Erythroblast (primary cell): ENCODE data around the gene FNDC8.

Experiments used
- GATA1 ChIP-seq: IDR thresholded peaks from 2 replicates; pipeline ENCODE4 v1.6.1; 2011; ENCODE audit warnings: low read depth, mild to moderate bottlenecking, control low read depth, low read length, moderate library complexity
- POLR2A ChIP-seq: IDR thresholded peaks from 2 replicates; pipeline ENCODE4 v1.6.1; 2011; ENCODE audit warnings: mild to moderate bottlenecking, low read length

DNA sequence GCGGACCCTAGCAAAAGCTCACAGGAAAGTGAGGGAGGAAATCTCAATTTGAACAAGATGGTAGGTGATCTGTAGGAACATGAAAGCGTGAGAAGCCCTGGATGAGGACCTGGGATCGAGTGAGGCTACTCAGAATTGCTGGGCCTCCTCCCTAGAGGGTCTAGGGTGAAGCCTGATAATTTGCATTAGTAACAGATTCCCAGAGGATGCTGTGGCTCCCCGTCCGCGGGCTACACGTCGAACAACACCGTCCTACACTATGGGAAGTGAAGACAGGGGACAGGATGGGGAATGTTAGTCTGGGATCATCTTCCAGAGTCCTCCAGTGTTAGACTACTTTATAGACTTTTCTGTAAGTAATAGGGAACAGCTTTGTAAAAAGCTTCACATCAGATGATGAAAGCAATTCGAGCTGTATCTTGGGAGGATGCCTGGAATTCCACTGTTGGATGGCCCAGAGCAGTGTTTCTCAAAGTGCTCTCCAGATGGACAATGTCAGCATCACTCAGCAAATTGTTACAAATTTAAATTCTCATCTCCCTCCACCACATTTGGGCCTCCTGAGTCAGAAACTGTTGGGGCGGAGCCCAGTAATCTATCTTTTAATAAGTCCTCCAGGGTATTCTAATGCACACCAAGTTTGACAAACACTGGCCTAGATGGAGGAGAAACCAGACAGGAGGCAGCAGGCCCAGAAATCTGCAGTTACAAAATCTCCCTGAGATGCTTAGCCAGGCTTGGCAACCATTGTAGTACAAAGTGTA is 6.5 kb downstream of the FNDC8 start:
- TF ChIP-seq POLR2A (no peak), GATA1 (no peak)
